Vagina (tissue), 2 donors: ENCODE measurements around the gene PPP3R1.

Source experiments
- CTCF ChIP-seq, 3 experiments: fragments of 450-650 bp in 2 of 3; fragments of 200-600 bp in 1 of 3; sonication (generic) in 1 of 3; IDR thresholded peaks; one replicate each; pipeline ENCODE4 v1.5.1; 2017 to 2019; ENCODE audit warnings: antibody characterized with exemption in 3 of 3, mild to moderate bottlenecking in 2 of 3, moderate library complexity in 2 of 3
- POLR2A ChIP-seq, 2 donors: fragments of 450-650 bp; IDR thresholded peaks; one replicate each; pipeline ENCODE4 v1.6.1; 2017; ENCODE audit warnings: antibody characterized with exemption in 2 of 2, mild to moderate bottlenecking in 2 of 2, moderate library complexity in 2 of 2

DNA sequence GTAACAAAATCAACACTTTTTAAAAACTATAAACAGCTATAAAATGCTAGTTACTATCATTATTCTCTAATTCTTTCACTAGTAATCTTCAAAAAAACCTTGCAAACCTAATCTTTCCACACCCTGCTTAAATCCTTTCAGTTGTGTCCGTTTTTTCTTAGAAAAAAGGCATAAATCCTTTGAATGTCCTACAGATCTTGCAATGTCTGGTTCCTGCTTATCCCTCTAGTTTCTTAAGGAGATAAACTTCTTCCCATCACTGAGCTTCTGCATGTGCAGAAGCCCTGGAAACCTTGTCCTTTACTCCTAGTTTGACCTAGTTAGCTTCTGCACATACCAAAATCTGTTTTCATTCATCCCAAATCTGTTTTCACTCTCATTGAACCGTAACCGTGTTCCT is 95.9 kb downstream of the PPP3R1 start:
- TF ChIP-seq CTCF (IDR thresholded peaks at IDR 0.05) (no peak), POLR2A (IDR thresholded peaks at IDR 0.05) (no peak)
